Measurements from ENCODE around the gene VPS13D.

VPS13D gene

GRCh38 chr1:12341667-12342066, 111.8 kb downstream of the VPS13D start:
- no peak for DNase-seq

GRCh38 chr1:12342401-12343003, 112.7 kb downstream of the VPS13D start:
- no peak for DNase-seq

GRCh38 chr1:12343823-12344487, 114.1 kb downstream of the VPS13D start:
- DNase-seq, result no peak

- peak; percentile 37 for DNase-seq
Measured at GRCh38 chr1:12344596-12345349, 114.9 kb downstream of the VPS13D start.

GRCh38 chr1:12345350-12346217, 115.8 kb downstream of the VPS13D start:
- DNase-seq, result no peak

- DNase-seq, result no peak
Measured at GRCh38 chr1:12346483-12347151, 116.8 kb downstream of the VPS13D start.

GRCh38 chr1:12348113-12348512, 118.3 kb downstream of the VPS13D start:
- DNase-seq, result no peak

- DNase-seq, result no peak
Measured at GRCh38 chr1:12353981-12354380, 124.2 kb downstream of the VPS13D start.

- DNase-seq, result no peak
Measured at GRCh38 chr1:12356004-12356890, 126.4 kb downstream of the VPS13D start.

GRCh38 chr1:12358499-12358898, 128.7 kb downstream of the VPS13D start:
- no peak for DNase-seq

GRCh38 chr1:12359359-12360133, 129.7 kb downstream of the VPS13D start:
- no peak for DNase-seq

GRCh38 chr1:12368646-12369045, 138.8 kb downstream of the VPS13D start:
- DNase-seq, result no peak

GRCh38 chr1:12369258-12369657, 139.4 kb downstream of the VPS13D start:
- no peak for DNase-seq

GRCh38 chr1:12370333-12370975, 140.6 kb downstream of the VPS13D start:
- no peak for DNase-seq

- no peak for DNase-seq
Measured at GRCh38 chr1:12371053-12371452, 141.2 kb downstream of the VPS13D start.

GRCh38 chr1:12372180-12372579, 142.3 kb downstream of the VPS13D start:
- DNase-seq, result no peak

- no peak for DNase-seq
Measured at GRCh38 chr1:12372761-12373160, 142.9 kb downstream of the VPS13D start.

- DNase-seq, result no peak
Measured at GRCh38 chr1:12375133-12375829, 145.5 kb downstream of the VPS13D start.

- peak; percentile 6 for DNase-seq
Measured at GRCh38 chr1:12376236-12377045, 146.6 kb downstream of the VPS13D start.

All from SIG-M5 (cell line).